Measurements from ENCODE around the gene CTIF.

DNA sequence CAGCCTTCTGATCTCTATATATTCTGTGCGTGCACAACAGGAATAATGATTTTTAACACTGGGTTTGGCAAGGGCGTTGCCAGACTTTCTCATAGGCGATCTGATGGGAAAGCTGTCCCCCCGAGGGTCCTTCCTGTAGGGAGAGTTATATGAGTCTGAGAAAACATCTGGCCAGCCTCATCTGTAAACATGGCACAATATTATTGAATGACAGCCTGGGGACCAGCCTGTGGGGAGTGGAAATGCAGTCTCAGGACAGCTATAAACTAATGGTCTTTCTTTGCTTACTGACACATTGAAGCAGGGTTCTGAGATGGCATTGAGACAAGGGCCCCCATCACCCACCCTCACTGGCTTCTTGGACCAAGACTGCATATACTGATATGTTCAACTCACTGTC is 62.5 kb downstream of the CTIF start:
- TF ChIP-seq, protein P1, sequence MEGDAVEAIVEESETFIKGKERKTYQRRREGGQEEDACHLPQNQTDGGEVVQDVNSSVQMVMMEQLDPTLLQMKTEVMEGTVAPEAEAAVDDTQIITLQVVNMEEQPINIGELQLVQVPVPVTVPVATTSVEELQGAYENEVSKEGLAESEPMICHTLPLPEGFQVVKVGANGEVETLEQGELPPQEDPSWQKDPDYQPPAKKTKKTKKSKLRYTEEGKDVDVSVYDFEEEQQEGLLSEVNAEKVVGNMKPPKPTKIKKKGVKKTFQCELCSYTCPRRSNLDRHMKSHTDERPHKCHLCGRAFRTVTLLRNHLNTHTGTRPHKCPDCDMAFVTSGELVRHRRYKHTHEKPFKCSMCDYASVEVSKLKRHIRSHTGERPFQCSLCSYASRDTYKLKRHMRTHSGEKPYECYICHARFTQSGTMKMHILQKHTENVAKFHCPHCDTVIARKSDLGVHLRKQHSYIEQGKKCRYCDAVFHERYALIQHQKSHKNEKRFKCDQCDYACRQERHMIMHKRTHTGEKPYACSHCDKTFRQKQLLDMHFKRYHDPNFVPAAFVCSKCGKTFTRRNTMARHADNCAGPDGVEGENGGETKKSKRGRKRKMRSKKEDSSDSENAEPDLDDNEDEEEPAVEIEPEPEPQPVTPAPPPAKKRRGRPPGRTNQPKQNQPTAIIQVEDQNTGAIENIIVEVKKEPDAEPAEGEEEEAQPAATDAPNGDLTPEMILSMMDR (IDR thresholded peaks at IDR 0.05; ENCODE audit: low read length) = no peak
- TF ChIP-seq EZH2 (optimal IDR thresholded peaks at IDR 0.05; ENCODE audit: low read depth, low read length) = no peak
- TF ChIP-seq EZH2phosphoT487 (IDR thresholded peaks at IDR 0.05; ENCODE audit: low read length) = no peak

Measured in MM.1S (cell line).